Esophagus muscularis mucosa (tissue), 3 donors: Measurements from ENCODE around the gene SPIN1.

Experiments used
- POLR2A ChIP-seq: fragments of 450-650 bp; IDR thresholded peaks from one replicate; pipeline ENCODE4 v1.6.1; 2017; ENCODE audit warnings: antibody characterized with exemption, moderate library complexity, mild to moderate bottlenecking, low read depth
- TF ChIP-seq, protein P1 (sequence below), 3 experiments: fragments of 200-600 bp in 2 of 3; fragments of 450-650 bp in 1 of 3; sonication (generic) in 2 of 3; IDR thresholded peaks; one replicate each; pipeline ENCODE4 v1.5.1; 2017 to 2019; ENCODE audit warnings: antibody characterized with exemption in 3 of 3, mild to moderate bottlenecking in 2 of 3, moderate library complexity in 1 of 3

- TF ChIP-seq POLR2A, result no peak
- TF ChIP-seq, protein P1, sequence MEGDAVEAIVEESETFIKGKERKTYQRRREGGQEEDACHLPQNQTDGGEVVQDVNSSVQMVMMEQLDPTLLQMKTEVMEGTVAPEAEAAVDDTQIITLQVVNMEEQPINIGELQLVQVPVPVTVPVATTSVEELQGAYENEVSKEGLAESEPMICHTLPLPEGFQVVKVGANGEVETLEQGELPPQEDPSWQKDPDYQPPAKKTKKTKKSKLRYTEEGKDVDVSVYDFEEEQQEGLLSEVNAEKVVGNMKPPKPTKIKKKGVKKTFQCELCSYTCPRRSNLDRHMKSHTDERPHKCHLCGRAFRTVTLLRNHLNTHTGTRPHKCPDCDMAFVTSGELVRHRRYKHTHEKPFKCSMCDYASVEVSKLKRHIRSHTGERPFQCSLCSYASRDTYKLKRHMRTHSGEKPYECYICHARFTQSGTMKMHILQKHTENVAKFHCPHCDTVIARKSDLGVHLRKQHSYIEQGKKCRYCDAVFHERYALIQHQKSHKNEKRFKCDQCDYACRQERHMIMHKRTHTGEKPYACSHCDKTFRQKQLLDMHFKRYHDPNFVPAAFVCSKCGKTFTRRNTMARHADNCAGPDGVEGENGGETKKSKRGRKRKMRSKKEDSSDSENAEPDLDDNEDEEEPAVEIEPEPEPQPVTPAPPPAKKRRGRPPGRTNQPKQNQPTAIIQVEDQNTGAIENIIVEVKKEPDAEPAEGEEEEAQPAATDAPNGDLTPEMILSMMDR (IDR thresholded peaks at IDR 0.05), result no peak
Observed at GRCh38 chr9:88476491-88477271, 88.4 kb downstream of the SPIN1 start.
